GM12874 (cell line): ENCODE results near the gene RBX1.
A peak's percentile ranks its signal among the peaks of the same experiment; 100 is the strongest.

Experiments
- CTCF ChIP-seq: IDR thresholded peaks from 2 replicates; pipeline ENCODE4 v1.5.1; 2011; ENCODE audit warnings: low read depth, mild to moderate bottlenecking, control low read depth, low read length, moderate library complexity; ENCODE audit not compliant: insufficient read depth

Gene RBX1

DNA sequence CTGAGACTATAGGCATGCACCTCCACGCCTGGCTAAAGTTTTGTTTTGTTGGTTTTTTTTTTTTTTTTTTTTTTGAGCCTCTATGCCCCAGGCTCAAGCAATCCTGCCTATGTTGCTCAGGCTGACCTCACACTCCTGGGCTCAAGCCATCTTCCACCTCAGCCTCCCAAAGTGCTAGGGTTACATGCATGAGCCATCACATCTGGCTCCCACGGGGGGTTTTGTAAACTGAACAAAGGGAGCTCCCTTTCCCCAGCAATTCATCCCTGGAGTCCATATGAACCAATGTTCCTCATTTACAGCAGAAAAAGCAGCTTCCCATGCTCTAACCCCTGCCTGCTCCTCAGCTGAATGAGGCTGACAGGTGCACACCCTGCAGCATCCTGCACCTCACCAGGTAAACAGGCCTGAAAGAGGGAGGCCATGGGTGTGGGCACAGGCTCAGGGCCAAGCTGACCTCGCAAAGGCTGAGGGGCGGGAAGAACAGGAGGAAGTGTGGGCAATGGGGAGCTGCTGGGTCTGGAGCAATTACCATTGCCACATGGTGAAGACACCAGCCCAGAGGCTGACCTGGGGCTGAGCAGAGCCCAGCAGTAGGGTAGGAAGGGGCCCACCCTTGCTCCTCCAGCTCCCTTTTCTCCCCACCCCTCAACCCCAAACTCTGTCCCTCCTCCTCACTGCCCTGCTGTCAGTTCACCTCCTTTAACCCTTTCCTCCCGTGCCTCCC is 58.2 kb downstream of the RBX1 start:
- no peak for TF ChIP-seq CTCF

- no peak for TF ChIP-seq CTCF
These were observed 63.8 kb downstream of the RBX1 start for GRCh38 chr22:41015003-41015402.

DNA sequence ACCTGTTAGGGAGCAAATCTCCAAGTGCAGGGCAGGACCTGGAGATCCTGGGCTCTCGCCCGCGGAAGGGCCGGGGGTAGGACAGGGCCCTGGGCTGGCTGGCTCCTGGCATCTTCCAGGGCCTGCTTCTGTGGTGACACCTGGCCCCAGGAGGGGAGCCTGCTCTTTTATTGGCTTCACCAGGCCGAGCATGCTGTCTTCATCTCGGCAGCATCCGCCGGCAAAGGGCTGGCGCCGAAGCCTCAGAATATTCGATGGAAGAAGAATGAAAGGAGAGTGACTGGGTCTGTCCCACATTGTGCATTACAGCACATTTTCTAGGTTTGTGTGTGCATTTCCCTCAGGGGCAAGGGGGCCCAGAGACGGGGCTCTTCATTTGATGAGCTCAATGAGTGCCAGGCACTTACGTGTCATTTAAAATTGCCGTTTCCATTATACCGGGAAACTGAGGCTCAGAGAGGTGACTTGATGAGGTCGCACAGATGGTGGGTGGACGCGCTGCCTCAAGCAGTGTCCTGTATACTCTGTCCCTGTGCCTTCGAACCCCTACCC is 70.0 kb downstream of the RBX1 start:
- TF ChIP-seq CTCF, result no peak

DNA sequence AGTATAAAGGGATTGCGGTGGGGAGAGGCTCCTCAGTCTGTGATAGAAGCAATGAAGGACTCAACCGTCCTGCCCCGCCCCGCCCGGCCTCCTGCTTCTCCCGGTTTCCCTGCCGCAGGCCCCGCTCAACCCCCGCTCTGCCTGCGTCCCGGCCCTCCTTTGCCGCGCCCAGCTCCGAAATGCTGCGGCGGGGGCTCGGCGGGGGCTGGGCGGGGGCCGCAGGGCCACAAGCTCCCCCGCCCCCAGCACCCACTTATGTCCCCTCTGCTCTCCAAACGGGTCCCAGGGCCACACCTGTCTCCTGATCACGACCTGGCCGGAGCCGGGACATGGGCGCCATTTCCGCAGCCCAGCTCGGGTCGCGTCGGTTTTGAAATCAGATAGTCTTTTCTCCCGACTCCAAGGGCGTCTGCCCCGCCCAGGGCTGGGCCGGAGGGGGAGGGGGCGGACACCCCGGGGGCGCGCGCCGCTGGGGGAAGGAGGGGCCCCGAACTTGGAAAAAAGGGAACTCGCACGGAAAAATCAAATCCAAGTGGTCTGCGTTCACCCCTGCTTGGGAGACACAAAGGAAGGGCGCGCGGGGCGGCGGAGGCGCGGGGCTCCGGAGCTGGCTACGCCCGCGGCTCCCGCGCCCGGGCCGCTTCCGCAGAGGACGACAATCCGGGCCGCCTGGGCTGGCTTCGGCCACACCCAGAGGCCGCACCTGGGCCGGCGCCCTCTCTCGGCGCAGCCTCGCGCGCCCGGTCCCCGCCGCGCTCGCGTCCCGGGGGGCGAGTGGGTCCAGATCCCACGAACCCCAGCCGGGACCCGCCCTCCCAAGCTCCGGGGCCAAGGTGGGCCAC is 70.7 kb downstream of the RBX1 start:
- TF ChIP-seq CTCF, result 0 out of 2 replicates have a peak, but pooled peaks have one; percentile 30

DNA sequence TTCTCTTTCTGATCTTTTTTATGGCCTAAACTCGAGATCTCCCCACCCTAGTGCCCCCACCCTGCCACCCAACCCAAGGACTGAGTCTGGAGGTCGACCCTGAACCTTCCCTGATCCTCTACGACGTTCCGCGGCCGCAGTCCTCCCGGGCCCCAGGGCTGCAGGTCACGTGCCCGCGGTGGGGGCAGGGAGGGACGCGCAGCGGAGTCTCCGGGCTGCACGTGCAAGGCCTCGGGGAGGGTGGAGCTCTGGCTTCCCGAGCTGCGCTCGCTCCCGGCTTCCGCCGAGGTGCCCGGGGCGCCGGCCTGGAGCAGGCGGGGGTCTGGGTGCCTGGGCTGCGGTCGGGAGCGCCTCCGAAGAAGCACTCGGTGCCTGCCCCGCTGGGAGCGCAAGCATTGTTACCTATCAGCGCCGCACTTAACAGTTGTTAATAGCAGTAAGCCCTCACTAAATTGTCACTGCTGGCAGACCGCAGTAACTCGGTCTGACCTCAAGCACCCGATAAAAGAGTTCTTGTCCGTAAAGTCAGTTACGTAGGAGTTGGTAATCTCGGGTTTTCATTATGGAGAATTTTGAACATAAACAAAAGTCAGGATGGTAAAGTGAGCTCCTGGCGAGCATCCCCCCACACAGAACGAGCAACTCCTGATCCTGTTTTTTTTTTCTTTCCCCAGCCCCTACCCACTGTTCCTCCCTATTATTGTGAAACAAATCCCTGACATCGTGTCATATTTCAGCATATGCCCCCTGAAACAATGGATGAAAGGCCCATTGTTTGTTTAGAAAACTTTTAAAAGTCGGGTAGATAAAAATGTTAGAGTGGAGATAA is 71.5 kb downstream of the RBX1 start:
- no peak for TF ChIP-seq CTCF
